SK-MEL-5 (cell line): Measurements from ENCODE around the gene TBRG4. TPM values are rescaled to one million over a fixed set of nuclear protein-coding genes. Genes with fewer than 3 reads are reported as not detected.
"Not testable (repeated sequence)": the region's sequence is repeated elsewhere in the genome, so short reads cannot be mapped to it uniquely, and the experiment has no call there.

Experiments used
- DNase-seq: peaks from one replicate; pipeline ENCODE4 v3.0.0-alpha.2; 2016; ENCODE audit warnings: low read depth, low spot score
- in situ Hi-C: cut with HindIII; loops from 2 replicates; pipeline ENCODE4 v1.10.0; 2016; ENCODE audit warnings: low sequenced_read_pairs, high pct_unique_total_duplicates, low pct_unique_long_range_greater_than_20kb
- total RNA-seq: library from RNA; depleted of rRNA; stranded (reverse); fragments of >200 nt; shearing (Covaris generic); gene quantifications from 2 replicates; pipeline ENCODE4 v1.2.3, GENCODE V29; 2014

TBRG4 gene
- total RNA-seq, 1 experiment from 2014 or later: 277 TPM

DNA sequence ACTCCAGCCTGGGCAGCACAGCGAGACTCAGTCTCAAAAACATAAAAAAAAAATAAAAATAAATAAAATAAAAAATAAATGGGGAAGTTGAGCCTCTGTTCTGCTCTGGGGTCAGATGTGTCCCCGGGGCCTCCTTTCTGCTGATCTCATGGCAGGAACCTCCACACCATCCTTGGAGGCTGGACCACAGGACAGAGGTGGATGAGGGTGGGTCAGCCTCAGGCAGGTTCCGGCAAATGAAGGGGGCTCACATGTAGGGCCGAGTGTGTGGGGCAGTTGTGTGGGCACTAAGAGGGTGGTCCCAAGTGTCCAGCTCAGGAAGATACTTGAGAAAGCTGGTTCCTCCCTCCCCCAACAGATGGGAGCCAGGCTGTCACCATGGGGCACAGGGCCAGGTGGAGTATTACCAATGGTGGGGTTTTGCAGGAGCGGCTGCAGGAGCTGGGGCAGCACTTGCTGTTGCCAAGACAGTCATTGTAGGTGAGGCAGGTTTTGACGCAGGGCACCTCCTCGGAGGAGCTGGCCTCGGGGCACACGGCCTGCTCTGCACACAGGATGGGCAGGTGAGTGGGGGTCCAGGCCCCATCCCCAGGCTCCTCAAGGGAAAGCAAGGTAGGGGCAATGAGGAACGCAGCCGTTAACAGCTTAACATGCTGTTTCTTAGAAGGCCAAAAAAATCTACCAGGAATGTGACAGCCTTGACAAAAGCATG is 13.9 kb upstream of the TBRG4 start:
- in situ Hi-C loops: no loop called here
- no peak for DNase-seq

- in situ Hi-C loops: no loop called here
- DNase-seq: no peak
Observed at GRCh38 chr7:45123913-45124710, 12.6 kb upstream of the TBRG4 start.

DNA sequence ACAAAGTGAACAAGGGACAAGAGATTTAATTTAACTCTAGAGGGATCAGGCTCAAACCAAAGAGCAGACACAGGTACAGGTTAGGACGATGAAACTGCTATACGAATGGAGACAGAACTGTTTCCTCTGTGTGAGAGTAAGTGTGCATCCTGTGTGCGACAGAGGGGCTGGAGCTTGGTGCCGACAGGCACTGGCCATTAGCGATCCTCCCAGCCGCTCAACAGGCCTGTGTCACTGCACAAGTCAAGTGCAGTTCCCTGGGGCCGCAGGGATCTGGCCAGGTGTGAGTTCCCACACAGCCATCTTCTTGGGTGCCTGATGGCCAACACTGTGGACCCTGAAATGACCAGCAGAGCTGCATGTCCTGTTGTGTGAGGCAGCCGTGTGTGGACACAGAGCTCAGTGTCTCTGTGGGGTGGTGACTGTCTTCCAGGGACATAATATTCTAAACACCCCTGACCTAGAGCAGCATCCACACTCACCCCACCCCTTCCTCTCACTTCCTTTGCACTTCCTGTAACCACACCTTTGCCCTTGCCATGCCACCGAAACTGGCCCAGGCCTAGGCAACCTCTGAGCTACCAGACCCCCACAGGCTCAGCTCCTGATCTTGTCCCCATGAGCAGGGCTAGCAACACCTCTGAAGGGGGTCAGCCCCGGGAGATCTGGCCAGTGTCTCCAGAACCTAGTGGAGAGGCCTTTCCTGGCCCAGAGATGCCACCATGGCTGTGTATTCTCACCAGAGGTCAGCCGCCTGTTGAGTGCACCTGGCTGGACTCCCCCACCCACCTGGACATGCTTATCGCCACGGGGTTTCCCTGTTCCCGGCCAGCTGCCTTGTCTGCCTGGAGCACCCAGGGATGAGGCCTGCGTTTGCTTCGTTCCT is 11.7 kb upstream of the TBRG4 start:
- in situ Hi-C loops: no loop called here
- no peak for DNase-seq

DNA sequence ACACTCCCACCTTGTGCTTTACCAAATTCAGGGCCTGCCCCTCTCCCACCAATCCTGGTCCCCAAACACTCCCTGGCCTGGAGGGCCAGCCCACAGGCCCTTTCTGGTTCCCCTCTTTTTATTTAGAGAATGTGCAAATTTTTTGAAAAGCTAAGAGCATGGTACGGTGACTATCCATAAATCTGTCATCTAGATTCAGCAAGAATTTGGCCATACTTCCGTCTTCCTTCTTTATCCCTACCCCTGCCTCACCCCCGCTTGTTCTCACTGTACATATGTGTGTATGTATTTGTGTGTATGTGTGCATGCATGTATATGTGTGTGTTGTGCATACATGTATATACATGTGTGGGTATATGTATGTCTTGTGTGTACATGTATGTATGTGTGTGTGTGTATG is 8.1 kb upstream of the TBRG4 start:
- in situ Hi-C loops: no loop called here
- DNase-seq: no peak

DNA sequence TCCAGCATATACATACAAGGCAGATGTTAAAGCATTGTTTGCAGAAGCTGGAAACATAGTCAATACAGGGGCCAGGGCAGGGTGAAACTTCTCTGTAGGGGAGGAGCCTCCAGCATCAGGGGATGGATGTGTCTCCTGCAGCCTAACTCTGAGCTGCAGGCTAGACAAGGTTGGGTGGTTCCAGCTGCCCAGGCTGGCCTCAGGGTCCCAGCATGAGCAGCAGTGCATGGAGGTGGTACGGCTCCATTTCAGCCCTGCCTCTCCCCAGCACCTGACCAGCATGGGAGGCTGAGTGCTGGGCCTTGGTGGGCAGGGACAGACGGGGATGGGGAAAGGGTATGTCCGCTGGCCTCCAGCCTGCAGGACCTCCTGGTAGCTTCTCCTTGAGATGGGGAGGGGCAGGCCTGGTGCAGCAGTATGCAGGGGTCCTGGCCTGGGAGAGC is 7.4 kb upstream of the TBRG4 start:
- no peak for DNase-seq
- in situ Hi-C loops: no loop called here

DNA sequence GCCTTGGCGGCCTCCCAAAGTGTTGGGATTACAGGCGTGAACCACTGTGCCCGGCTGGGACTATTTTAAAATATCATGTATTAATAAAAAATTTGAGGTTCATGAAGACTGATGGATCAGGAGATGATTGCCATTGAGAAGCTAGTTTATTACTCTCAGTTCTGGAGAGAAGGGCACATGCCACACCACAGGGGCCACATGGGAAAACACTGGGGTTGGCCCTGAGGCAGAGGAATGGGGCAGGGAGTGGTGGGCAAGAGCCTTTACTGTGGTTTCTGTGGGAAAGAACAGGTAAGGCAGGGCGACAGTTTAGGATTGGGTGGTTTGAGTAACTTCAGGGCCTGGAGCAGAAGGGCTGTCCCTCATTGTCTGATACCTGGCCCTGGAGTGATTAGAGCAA is 6.8 kb upstream of the TBRG4 start:
- DNase-seq: no peak
- in situ Hi-C loops: no loop called here

GRCh38 chr7:45117582-45117981 is 6.1 kb upstream of the TBRG4 start:
- no peak for DNase-seq
- in situ Hi-C loops: no loop called here

- DNase-seq: no peak
- in situ Hi-C loops: no loop called here
Observed at GRCh38 chr7:45116048-45116447, 4.6 kb upstream of the TBRG4 start.

DNA sequence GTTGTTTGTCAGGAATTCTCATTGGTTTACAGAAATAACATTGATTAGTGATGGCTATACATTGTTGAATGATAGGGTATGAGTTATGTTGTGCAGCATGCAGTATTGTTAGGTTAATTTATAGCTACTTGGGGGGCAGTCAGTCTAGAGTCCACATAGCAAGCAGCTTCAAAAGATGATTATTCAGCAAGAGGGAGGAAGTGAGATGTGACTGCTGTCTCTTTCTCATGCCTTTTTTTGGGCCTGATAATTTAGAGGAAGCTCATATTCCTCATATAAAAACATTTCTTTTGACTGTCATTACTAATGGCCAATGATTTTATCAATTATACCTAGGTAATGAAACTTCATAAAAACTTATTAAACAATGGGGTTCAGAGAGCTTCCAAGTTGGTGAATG is 3.4 kb upstream of the TBRG4 start:
- no peak for DNase-seq
- in situ Hi-C loops: no loop called here

GRCh38 chr7:45114257-45114656 is 2.8 kb upstream of the TBRG4 start:
- DNase-seq, in situ Hi-C loops: not testable (repeated sequence)

DNA sequence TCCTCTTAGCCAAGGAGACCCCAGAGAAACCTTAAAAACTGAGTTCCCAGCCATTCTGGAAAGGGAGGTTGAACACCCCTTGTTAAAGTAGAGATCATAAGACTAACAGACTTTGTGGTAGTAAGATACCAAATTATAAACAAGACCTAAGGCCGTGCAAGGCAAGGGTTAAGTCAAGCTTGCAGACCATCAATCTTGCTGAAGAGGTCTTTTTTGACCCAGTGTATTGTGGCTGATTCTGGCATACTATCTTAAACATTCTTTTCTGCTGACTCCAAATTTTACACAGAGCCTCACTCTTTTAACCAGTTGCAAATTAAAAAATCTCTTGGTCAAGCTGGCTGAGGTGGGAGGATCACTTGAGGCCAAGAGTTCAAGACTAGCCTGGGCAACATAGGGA is 1.2 kb upstream of the TBRG4 start:
- in situ Hi-C loops: no loop called here
- DNase-seq: no peak

GRCh38 chr7:45108863-45109262 is 2.6 kb downstream of the TBRG4 start:
- DNase-seq: no peak

GRCh38 chr7:45107356-45107755 is 4.1 kb downstream of the TBRG4 start:
- in situ Hi-C loops: no loop called here
- peak; percentile 90 for DNase-seq

More at GRCh38 chr7:45108863-45109262, 2.6 kb downstream of the TBRG4 start:
- in situ Hi-C loops: no loop called here

GRCh38 chr7:45106820-45107219 is 4.7 kb downstream of the TBRG4 start:
- DNase-seq: no peak
- in situ Hi-C loops: no loop called here

DNA sequence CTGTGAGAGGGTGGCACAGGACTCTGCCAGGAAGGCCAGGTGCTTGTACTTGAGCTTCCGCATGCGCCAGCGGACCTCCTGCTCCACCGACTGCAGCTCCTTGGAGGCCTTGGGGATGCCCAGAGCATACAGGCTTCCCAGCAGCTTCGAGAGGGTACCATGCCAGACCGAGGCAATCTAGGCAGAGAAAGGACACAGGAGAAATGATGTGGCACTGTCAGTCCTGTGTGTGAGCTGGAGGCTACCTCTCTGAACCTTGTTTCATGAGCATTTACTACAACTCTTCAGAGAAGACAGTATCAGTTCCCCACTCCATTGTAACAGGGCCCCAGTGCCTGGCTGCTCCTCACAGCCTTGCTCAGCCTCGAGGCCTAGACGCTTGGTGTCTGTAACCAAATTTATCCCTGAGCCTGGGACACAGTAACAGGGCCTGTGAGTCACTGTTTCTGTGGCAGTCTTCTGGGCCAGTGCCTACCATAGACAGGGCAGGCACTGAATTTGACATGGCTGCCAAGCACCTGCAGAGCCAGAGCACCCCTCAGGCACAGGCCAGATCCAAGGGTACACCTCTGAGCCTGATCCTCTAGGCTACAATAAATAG is 5.8 kb downstream of the TBRG4 start:
- in situ Hi-C loops: no loop called here
- no peak for DNase-seq

- no peak for DNase-seq
- in situ Hi-C loops: no loop called here
Observed at GRCh38 chr7:45104844-45105587, 6.5 kb downstream of the TBRG4 start.
